Measurements from ENCODE around the gene PTPRG. TPM values are rescaled to one million over a fixed set of nuclear protein-coding genes. Genes with fewer than 3 reads are reported as not detected.

PTPRG gene
- total RNA-seq, 3 donors from 2014 or later (not counting 1 experiment from before 2014, with no cell fraction given), result 1.0 to 2.9 (median 2.5) TPM

GRCh38 chr3:61924991-61925390 is 363.6 kb downstream of the PTPRG start:
- no peaks in the 10 kb centered on the region for H3K4me1 ChIP-seq (ENCODE audit: control insufficient read depth, insufficient read depth, low read length)
- H3K4me3 ChIP-seq (ENCODE audit: low read length), result no peak overlapping the region
- Mint-ChIP-seq H3K36me3 (no peaks in the 10 kb centered on the region), H3K4me3 (no peak overlapping the region), H3K27ac (no peak overlapping the region), H3K4me1 (no peaks in the 10 kb centered on the region), H3K27me3 (ENCODE audit: low read depth in 2 of 2) (no peaks in the 10 kb centered on the region), H3K9me3 (peaks cover 2 to 7% of the 10 kb centered on the region in 2 donors)
- H3K9me3 ChIP-seq (ENCODE audit: control insufficient read depth, insufficient read depth, low read length), result no peaks in the 10 kb centered on the region
- no peak overlapping the region for H3K27ac ChIP-seq (ENCODE audit: low read length)
- intact Hi-C loops (cut with micrococcal nuclease), result no loop called here
- 86% methylated on average over 2 of the region's 2 CpGs for WGBS (ENCODE audit: insufficient coverage)
- ATAC-seq (no peak), DNase-seq (no peak)
- H3K27me3 ChIP-seq (ENCODE audit: control insufficient read depth, insufficient read depth, low read length), result no peaks in the 10 kb centered on the region
- no peaks in the 10 kb centered on the region for H3K36me3 ChIP-seq (ENCODE audit: control insufficient read depth, insufficient read depth, low read length)
- no peak for TF ChIP-seq CTCF (IDR thresholded peaks at IDR 0.05)

DNA sequence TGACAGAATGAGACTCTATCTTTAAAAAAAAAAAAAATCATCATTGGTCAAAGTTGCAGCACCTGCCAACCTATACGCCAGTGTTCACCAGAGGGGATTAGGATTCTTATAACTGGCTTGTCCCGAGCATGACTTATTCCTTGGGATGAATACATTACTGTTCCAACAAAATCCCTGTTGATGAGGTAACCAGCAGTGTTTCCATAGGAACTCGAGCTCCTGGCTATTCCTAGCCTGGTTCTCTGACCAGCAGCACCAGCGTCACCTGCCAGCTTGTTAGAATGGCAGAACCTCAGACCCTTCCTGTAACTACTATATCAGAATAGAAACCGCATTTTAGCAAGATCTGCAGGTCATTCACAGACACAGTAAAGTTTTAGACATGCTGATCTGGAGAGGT is 364.4 kb downstream of the PTPRG start:
- no peak for DNase-seq
- no peak overlapping the region for H3K4me3 ChIP-seq (ENCODE audit: low read length)
- H3K36me3 Mint-ChIP-seq, result no peaks in the 10 kb centered on the region

GRCh38 chr3:61926923-61927322 is 365.6 kb downstream of the PTPRG start:
- Mint-ChIP-seq H3K27me3 (ENCODE audit: low read depth in 2 of 2) (no peaks in the 10 kb centered on the region), H3K4me1 (no peaks in the 10 kb centered on the region), H3K36me3 (no peaks in the 10 kb centered on the region), H3K4me3 (no peak overlapping the region), H3K9me3 (peaks cover 2 to 4% of the 10 kb centered on the region in 2 donors), H3K27ac (no peak overlapping the region)
- no peak for DNase-seq
- Histone ChIP-seq H3K4me1 (ENCODE audit: control insufficient read depth, insufficient read depth, low read length) (no peaks in the 10 kb centered on the region), H3K4me3 (ENCODE audit: low read length) (no peak overlapping the region), H3K9me3 (ENCODE audit: control insufficient read depth, insufficient read depth, low read length) (no peaks in the 10 kb centered on the region), H3K36me3 (ENCODE audit: control insufficient read depth, insufficient read depth, low read length) (no peaks in the 10 kb centered on the region), H3K27ac (ENCODE audit: low read length) (no peak overlapping the region), H3K27me3 (ENCODE audit: control insufficient read depth, insufficient read depth, low read length) (no peaks in the 10 kb centered on the region)
- ATAC-seq, result no peak
- WGBS (ENCODE audit: insufficient coverage), result 90% methylated on average over 3 of the region's 3 CpGs
- no peak for TF ChIP-seq CTCF (IDR thresholded peaks at IDR 0.05)
- intact Hi-C loops (cut with micrococcal nuclease), result no loop called here

More for the DNA sequence above, 364.4 kb downstream of the PTPRG start:
- Histone ChIP-seq H3K27me3 (ENCODE audit: control insufficient read depth, insufficient read depth, low read length) (no peaks in the 10 kb centered on the region), H3K36me3 (ENCODE audit: control insufficient read depth, insufficient read depth, low read length) (no peaks in the 10 kb centered on the region), H3K4me1 (ENCODE audit: control insufficient read depth, insufficient read depth, low read length) (no peaks in the 10 kb centered on the region), H3K9me3 (ENCODE audit: control insufficient read depth, insufficient read depth, low read length) (no peaks in the 10 kb centered on the region), H3K27ac (ENCODE audit: low read length) (no peak overlapping the region)
- H3K4me3 Mint-ChIP-seq, result no peak overlapping the region
- TF ChIP-seq CTCF (IDR thresholded peaks at IDR 0.05), result no peak
- no peaks in the 10 kb centered on the region for H3K27me3 Mint-ChIP-seq (ENCODE audit: low read depth in 2 of 2)
- H3K4me1 Mint-ChIP-seq, result no peaks in the 10 kb centered on the region
- ATAC-seq, result no peak
- 87% methylated on average over 5 of the region's 5 CpGs for WGBS (ENCODE audit: insufficient coverage)
- H3K9me3 Mint-ChIP-seq, result peaks cover 2 to 7% of the 10 kb centered on the region in 2 donors
- no peak overlapping the region for H3K27ac Mint-ChIP-seq
- intact Hi-C loops (cut with micrococcal nuclease), result no loop called here

DNA sequence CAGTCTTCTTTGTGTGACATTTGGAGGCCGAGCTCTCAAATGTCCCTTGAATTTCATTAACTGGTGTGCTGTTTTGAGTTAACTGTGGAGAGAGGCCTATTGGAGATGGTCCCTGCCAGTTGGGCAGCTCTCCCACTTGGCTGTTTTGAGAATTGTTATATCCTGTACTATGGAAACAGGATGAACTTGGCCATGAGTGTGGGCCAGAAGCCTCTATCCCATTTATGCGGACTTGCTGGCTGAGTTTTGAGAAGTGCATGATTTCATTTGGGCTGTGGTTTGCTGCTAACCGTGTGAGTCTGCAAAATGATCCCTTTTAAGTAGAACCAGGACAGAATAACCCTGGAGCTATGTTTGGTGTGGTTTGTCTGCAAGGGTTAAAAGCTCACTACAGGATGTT is 366.0 kb downstream of the PTPRG start:
- H3K27me3 Mint-ChIP-seq (ENCODE audit: low read depth in 2 of 2), result no peaks in the 10 kb centered on the region
- no peaks in the 10 kb centered on the region for H3K36me3 Mint-ChIP-seq
- H3K4me1 Mint-ChIP-seq, result no peaks in the 10 kb centered on the region
- intact Hi-C loops (cut with micrococcal nuclease), result no loop called here
- Histone ChIP-seq H3K27me3 (ENCODE audit: control insufficient read depth, insufficient read depth, low read length) (no peaks in the 10 kb centered on the region), H3K4me3 (ENCODE audit: low read length) (no peak overlapping the region), H3K36me3 (ENCODE audit: control insufficient read depth, insufficient read depth, low read length) (no peaks in the 10 kb centered on the region), H3K27ac (ENCODE audit: low read length) (no peak overlapping the region), H3K9me3 (ENCODE audit: control insufficient read depth, insufficient read depth, low read length) (no peaks in the 10 kb centered on the region), H3K4me1 (ENCODE audit: control insufficient read depth, insufficient read depth, low read length) (no peaks in the 10 kb centered on the region)
- WGBS (ENCODE audit: insufficient coverage), result 71% methylated on average over 3 of the region's 3 CpGs
- no peak overlapping the region for H3K4me3 Mint-ChIP-seq
- no peak overlapping the region for H3K27ac Mint-ChIP-seq
- no peak for ATAC-seq
- peaks cover 2 to 4% of the 10 kb centered on the region in 2 donors for H3K9me3 Mint-ChIP-seq
- TF ChIP-seq CTCF (IDR thresholded peaks at IDR 0.05), result no peak
- no peak for DNase-seq

Data from natural killer cell (primary cell).